SK-N-SH treated with all-trans-retinoic acid at 6 μM for 48 hours (cell line): ENCODE data around the gene DNAH14.

ENCODE experiments used
- ATAC-seq: fragments of 200-7000 bp; cut with Tn5 transposase; 3 replicates; pipeline ENCODE4 v1.9.1; 2020; ENCODE audit warnings: mild to moderate bottlenecking, moderate library complexity
- ARNTL ChIP-seq: fragments of 450-650 bp; formaldehyde crosslinking; IDR thresholded peaks from 2 replicates; pipeline ENCODE4 v1.5.0; 2020; ENCODE audit warnings: low read depth, mild to moderate bottlenecking, moderate library complexity, borderline replicate concordance
- BACH2 ChIP-seq: fragments of 250-450 bp; sonication (Bioruptor Pico); IDR thresholded peaks from 2 replicates; pipeline ENCODE4 v1.9.0; 2021; ENCODE audit warnings: mild to moderate bottlenecking, borderline replicate concordance
- CSDC2 ChIP-seq: fragments of 250-450 bp; sonication (Bioruptor Pico); IDR thresholded peaks from 2 replicates; pipeline ENCODE4 v1.5.0; 2020; ENCODE audit warnings: mild to moderate bottlenecking, moderate library complexity
- GLIS3 ChIP-seq: fragments of 250-450 bp; sonication (Bioruptor Pico); IDR thresholded peaks from 2 replicates; pipeline ENCODE4 v1.5.0; 2020; ENCODE audit warnings: mild to moderate bottlenecking, moderate library complexity
- ISL1 ChIP-seq: fragments of 250-450 bp; sonication (Bioruptor Pico); IDR thresholded peaks from 2 replicates; pipeline ENCODE4 v2.1.2; 2022; ENCODE audit warnings: mild to moderate bottlenecking, moderate library complexity
- OSR1 ChIP-seq: fragments of 250-450 bp; sonication (Bioruptor Pico); IDR thresholded peaks from 2 replicates; pipeline ENCODE4 v1.8.0; 2022; ENCODE audit warnings: moderate library complexity, mild to moderate bottlenecking, inconsistent platforms
- PPARA ChIP-seq: fragments of 250-450 bp; sonication (Bioruptor Pico); IDR thresholded peaks from 2 replicates; pipeline ENCODE4 v1.5.0; 2020; ENCODE audit warnings: mild to moderate bottlenecking, borderline replicate concordance
- RARB ChIP-seq: fragments of 250-450 bp; sonication (Bioruptor Pico); IDR thresholded peaks from 2 replicates; pipeline ENCODE4 v1.8.0; 2021; ENCODE audit warnings: mild to moderate bottlenecking, moderate library complexity
- SNAI2 ChIP-seq: fragments of 250-450 bp; sonication (Bioruptor Pico); IDR thresholded peaks from 2 replicates; pipeline ENCODE4 v1.5.0; 2020; ENCODE audit warnings: mild to moderate bottlenecking, moderate library complexity
- TCF4 ChIP-seq: fragments of 250-450 bp; sonication (Bioruptor Pico); IDR thresholded peaks from 2 replicates; pipeline ENCODE4 v1.8.0; 2021; ENCODE audit warnings: mild to moderate bottlenecking, moderate library complexity, borderline replicate concordance
- TOX ChIP-seq: fragments of 250-450 bp; sonication (Bioruptor Pico); IDR thresholded peaks from 2 replicates; pipeline ENCODE4 v1.8.0; 2021; ENCODE audit warnings: mild to moderate bottlenecking, moderate library complexity, borderline replicate concordance
- TSHZ2 ChIP-seq: fragments of 250-450 bp; sonication (Bioruptor Pico); IDR thresholded peaks from 2 replicates; pipeline ENCODE4 v1.5.0; 2020; ENCODE audit warnings: mild to moderate bottlenecking, moderate library complexity
- ZC3H10 ChIP-seq: fragments of 250-450 bp; sonication (Bioruptor Pico); IDR thresholded peaks from 2 replicates; pipeline ENCODE4 v1.5.1; 2021; ENCODE audit warnings: mild to moderate bottlenecking, moderate library complexity
- ZFP30 ChIP-seq: fragments of 450-650 bp; formaldehyde crosslinking; IDR thresholded peaks from 2 replicates; pipeline ENCODE4 v1.5.0; 2022; ENCODE audit warnings: mild to moderate bottlenecking, moderate library complexity
- ZNF565 ChIP-seq: fragments of 450-650 bp; formaldehyde crosslinking; conservative IDR thresholded peaks from 2 replicates; pipeline ENCODE4 v1.5.0; 2020; ENCODE audit warnings: low read depth, mild to moderate bottlenecking, moderate library complexity
- ZNF70 ChIP-seq: fragments of 450-650 bp; formaldehyde crosslinking; IDR thresholded peaks from 2 replicates; pipeline ENCODE4 v1.5.0; 2020; ENCODE audit warnings: mild to moderate bottlenecking, moderate library complexity
- ZNF8 ChIP-seq: fragments of 450-650 bp; formaldehyde crosslinking; IDR thresholded peaks from 2 replicates; pipeline ENCODE4 v1.5.0; 2020; ENCODE audit warnings: mild to moderate bottlenecking, moderate library complexity
- TF ChIP-seq, protein P1 (sequence below): fragments of 250-450 bp; sonication (Bioruptor Pico); IDR thresholded peaks from 2 replicates; pipeline ENCODE4 v1.5.1; 2021; ENCODE audit warnings: mild to moderate bottlenecking, moderate library complexity
- TF ChIP-seq, protein P2 (sequence below): fragments of 250-450 bp; sonication (Bioruptor Pico); IDR thresholded peaks from 2 replicates; pipeline ENCODE4 v1.5.1; 2020; ENCODE audit warnings: low read depth, mild to moderate bottlenecking, moderate library complexity
- TF ChIP-seq, protein P3 (sequence below): fragments of 250-450 bp; sonication (Bioruptor Pico); IDR thresholded peaks from 2 replicates; pipeline ENCODE4 v1.8.0; 2021; ENCODE audit warnings: low read depth, mild to moderate bottlenecking, moderate library complexity, borderline replicate concordance
- TF ChIP-seq, protein P4 (sequence below): fragments of 250-450 bp; sonication (Bioruptor Pico); IDR thresholded peaks from 2 replicates; pipeline ENCODE4 v1.8.0; 2020; ENCODE audit warnings: mild to moderate bottlenecking, moderate library complexity, borderline replicate concordance

The DNAH14 gene

DNA sequence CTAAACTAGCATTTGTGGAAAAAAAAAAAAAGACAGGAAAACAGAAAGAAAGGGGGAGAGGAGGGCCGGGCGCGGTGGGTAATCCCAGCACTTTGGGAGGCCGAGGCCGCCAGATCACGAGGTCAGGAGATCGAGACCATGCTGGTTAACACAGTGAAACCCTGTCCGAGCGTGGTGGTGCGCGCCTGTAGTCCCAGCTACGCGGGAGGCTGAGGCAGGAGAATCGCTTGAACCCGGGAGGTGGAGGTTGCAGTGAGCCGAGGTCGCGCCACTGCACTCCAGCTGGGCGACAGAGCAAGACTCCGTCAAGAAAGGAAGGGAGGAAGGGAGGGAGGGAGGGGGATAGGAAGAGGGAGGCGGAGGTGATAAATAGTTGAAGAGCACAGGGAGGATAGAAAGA, 443.7 kb downstream of the DNAH14 start (continued):
- TF ChIP-seq PPARA, result no peak
- TF ChIP-seq, protein P1, sequence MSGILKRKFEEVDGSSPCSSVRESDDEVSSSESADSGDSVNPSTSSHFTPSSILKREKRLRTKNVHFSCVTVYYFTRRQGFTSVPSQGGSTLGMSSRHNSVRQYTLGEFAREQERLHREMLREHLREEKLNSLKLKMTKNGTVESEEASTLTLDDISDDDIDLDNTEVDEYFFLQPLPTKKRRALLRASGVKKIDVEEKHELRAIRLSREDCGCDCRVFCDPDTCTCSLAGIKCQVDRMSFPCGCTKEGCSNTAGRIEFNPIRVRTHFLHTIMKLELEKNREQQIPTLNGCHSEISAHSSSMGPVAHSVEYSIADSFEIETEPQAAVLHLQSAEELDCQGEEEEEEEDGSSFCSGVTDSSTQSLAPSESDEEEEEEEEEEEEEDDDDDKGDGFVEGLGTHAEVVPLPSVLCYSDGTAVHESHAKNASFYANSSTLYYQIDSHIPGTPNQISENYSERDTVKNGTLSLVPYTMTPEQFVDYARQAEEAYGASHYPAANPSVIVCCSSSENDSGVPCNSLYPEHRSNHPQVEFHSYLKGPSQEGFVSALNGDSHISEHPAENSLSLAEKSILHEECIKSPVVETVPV (CRISPR knock-in tag), result no peak
- no peak for TF ChIP-seq GLIS3 (CRISPR knock-in tag)

DNA sequence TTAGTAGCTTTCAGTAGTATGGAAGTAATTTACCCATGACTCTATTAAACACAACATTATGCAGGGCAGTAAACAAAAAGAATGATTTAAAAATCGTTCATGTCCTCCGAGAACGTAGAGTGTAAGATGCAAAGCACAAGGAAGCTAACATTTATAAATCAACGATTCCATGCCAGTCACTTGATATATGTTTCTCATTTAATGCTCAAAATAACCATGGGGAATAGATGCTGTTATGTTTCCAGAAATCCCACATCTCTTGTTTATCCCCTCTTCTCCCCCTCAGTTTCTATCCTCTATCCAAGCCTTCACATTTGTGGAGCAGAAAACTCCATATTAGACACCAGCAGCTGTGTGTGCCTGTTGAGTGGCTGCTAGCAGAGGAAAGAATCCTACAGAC, 445.5 kb downstream of the DNAH14 start:
- TF ChIP-seq, protein P2, sequence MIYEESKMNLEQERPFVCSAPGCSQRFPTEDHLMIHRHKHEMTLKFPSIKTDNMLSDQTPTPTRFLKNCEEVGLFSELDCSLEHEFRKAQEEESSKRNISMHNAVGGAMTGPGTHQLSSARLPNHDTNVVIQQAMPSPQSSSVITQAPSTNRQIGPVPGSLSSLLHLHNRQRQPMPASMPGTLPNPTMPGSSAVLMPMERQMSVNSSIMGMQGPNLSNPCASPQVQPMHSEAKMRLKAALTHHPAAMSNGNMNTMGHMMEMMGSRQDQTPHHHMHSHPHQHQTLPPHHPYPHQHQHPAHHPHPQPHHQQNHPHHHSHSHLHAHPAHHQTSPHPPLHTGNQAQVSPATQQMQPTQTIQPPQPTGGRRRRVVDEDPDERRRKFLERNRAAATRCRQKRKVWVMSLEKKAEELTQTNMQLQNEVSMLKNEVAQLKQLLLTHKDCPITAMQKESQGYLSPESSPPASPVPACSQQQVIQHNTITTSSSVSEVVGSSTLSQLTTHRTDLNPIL (CRISPR knock-in tag), result no peak
- TF ChIP-seq, protein P1 (CRISPR knock-in tag), result no peak
- no peak for TF ChIP-seq PPARA
- no peak for TF ChIP-seq ISL1
- no peak for TF ChIP-seq ZNF70 (CRISPR knock-in tag)
- TF ChIP-seq ZNF565 (CRISPR knock-in tag), result no peak
- no peak for TF ChIP-seq TSHZ2 (CRISPR knock-in tag)
- TF ChIP-seq, protein P3, sequence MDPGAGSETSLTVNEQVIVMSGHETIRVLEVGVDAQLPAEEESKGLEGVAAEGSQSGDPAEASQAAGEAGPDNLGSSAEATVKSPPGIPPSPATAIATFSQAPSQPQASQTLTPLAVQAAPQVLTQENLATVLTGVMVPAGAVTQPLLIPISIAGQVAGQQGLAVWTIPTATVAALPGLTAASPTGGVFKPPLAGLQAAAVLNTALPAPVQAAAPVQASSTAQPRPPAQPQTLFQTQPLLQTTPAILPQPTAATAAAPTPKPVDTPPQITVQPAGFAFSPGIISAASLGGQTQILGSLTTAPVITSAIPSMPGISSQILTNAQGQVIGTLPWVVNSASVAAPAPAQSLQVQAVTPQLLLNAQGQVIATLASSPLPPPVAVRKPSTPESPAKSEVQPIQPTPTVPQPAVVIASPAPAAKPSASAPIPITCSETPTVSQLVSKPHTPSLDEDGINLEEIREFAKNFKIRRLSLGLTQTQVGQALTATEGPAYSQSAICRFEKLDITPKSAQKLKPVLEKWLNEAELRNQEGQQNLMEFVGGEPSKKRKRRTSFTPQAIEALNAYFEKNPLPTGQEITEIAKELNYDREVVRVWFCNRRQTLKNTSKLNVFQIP (CRISPR knock-in tag), result no peak
- no peak for TF ChIP-seq SNAI2 (CRISPR knock-in tag)
- TF ChIP-seq, protein P4, sequence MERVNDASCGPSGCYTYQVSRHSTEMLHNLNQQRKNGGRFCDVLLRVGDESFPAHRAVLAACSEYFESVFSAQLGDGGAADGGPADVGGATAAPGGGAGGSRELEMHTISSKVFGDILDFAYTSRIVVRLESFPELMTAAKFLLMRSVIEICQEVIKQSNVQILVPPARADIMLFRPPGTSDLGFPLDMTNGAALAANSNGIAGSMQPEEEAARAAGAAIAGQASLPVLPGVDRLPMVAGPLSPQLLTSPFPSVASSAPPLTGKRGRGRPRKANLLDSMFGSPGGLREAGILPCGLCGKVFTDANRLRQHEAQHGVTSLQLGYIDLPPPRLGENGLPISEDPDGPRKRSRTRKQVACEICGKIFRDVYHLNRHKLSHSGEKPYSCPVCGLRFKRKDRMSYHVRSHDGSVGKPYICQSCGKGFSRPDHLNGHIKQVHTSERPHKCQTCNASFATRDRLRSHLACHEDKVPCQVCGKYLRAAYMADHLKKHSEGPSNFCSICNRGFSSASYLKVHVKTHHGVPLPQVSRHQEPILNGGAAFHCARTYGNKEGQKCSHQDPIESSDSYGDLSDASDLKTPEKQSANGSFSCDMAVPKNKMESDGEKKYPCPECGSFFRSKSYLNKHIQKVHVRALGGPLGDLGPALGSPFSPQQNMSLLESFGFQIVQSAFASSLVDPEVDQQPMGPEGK (CRISPR knock-in tag), result no peak
- TF ChIP-seq BACH2 (CRISPR knock-in tag), result no peak
- TF ChIP-seq ARNTL (CRISPR knock-in tag), result no peak
- no peak for TF ChIP-seq RARB (CRISPR knock-in tag)
- no peak for TF ChIP-seq ZNF8 (CRISPR knock-in tag)
- no peak for TF ChIP-seq GLIS3 (CRISPR knock-in tag)
- TF ChIP-seq, all 23 proteins: peak for 0
- ATAC-seq, result no peak

DNA sequence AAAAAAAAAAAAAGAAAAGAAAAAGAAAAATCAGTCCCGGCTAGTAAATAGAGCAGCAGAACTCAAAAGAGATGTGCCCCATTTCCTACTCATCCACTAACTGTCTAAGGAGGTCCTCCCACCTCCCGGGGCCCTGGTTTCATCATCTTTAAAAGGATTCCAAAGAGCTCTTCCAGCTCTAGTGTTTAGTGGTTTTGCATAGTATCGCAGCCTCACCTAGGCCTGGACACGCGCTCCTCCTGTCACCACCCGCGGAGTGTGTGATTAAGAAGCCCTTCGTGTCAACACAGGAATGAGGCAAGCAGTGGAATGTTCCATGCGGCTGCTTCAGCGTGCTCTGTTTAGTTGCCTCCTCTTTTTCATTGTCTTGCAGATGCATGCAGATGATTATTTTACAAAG, 449.4 kb downstream of the DNAH14 start:
- ATAC-seq, result no peak
- no peak for TF ChIP-seq SNAI2 (CRISPR knock-in tag)
- TF ChIP-seq CSDC2 (CRISPR knock-in tag), result no peak
- no peak for TF ChIP-seq ISL1
- TF ChIP-seq PPARA, result no peak
- no peak for TF ChIP-seq ZFP30 (CRISPR knock-in tag)
- no peak for TF ChIP-seq ZC3H10 (CRISPR knock-in tag)
- TF ChIP-seq TOX (CRISPR knock-in tag), result no peak
- TF ChIP-seq OSR1 (CRISPR knock-in tag), result no peak
- no peak for TF ChIP-seq ZNF8 (CRISPR knock-in tag)
- TF ChIP-seq, protein P1 (CRISPR knock-in tag), result no peak
- TF ChIP-seq, protein P2 (CRISPR knock-in tag), result no peak
- no peak for TF ChIP-seq ZNF70 (CRISPR knock-in tag)
- no peak for TF ChIP-seq TCF4
- TF ChIP-seq, protein P3 (CRISPR knock-in tag), result no peak
